IMR-90 (cell line): ENCODE measurements around the gene MSH6.

Experiments used
- CTCF ChIP-seq: conservative IDR thresholded peaks from 2 replicates; pipeline ENCODE4 v1.5.1; 2012; ENCODE audit warnings: mild to moderate bottlenecking, low read depth, low read length, improper control_type of control experiment
- POLR2A ChIP-seq: IDR thresholded peaks from 2 replicates; pipeline ENCODE4 v1.6.1; 2012; ENCODE audit warnings: mild to moderate bottlenecking, low read depth, low read length

GRCh38 chr2:47772343-47772742, 10.6 kb upstream of the MSH6 start:
- TF ChIP-seq CTCF: no peak
- no peak for TF ChIP-seq POLR2A
